ENCODE measurements around the gene SKOR2.

SKOR2 gene

GRCh38 chr18:47251289-47252120 lies at the start of gene SKOR2:
Gene SKOR2 (minus strand): TSS chr18:47251660. CDS start chr18:47249183, 2,477 bp downstream.
- DNase-seq, result no peak

- DNase-seq, result no peak
Observed at GRCh38 chr18:47296462-47296861, 45.0 kb upstream of the SKOR2 start.

GRCh38 chr18:47294801-47295200 lies 43.3 kb upstream of the SKOR2 start:
- DNase-seq, result no peak

- DNase-seq, result no peak
Observed at GRCh38 chr18:47288741-47289140, 37.3 kb upstream of the SKOR2 start.

- no peak for DNase-seq
Observed at GRCh38 chr18:47287911-47288585, 36.6 kb upstream of the SKOR2 start.

GRCh38 chr18:47286776-47287410 lies 35.4 kb upstream of the SKOR2 start:
- no peak for DNase-seq

- DNase-seq, result no peak
Observed at GRCh38 chr18:47285456-47285855, 34.0 kb upstream of the SKOR2 start.

- DNase-seq, result peak; percentile 38
Observed at GRCh38 chr18:47284721-47285395, 33.4 kb upstream of the SKOR2 start.

GRCh38 chr18:47283476-47283875 lies 32.0 kb upstream of the SKOR2 start:
- DNase-seq, result no peak

GRCh38 chr18:47280121-47280520 lies 28.7 kb upstream of the SKOR2 start:
- DNase-seq, result no peak

- DNase-seq, result no peak
Observed at GRCh38 chr18:47274961-47275360, 23.5 kb upstream of the SKOR2 start.

GRCh38 chr18:47265197-47265596 lies 13.7 kb upstream of the SKOR2 start:
- DNase-seq, result no peak

- no peak for DNase-seq
Observed at GRCh38 chr18:47264308-47264700, 12.8 kb upstream of the SKOR2 start.

- no peak for DNase-seq
Observed at GRCh38 chr18:47263430-47264307, 12.2 kb upstream of the SKOR2 start.

- no peak for DNase-seq
Observed at GRCh38 chr18:47263150-47263429, 11.6 kb upstream of the SKOR2 start.

- no peak for DNase-seq
Observed at GRCh38 chr18:47262301-47263149, 11.1 kb upstream of the SKOR2 start.

GRCh38 chr18:47261902-47262300 lies 10.4 kb upstream of the SKOR2 start:
- DNase-seq, result no peak

GRCh38 chr18:47260924-47261701 lies 9.7 kb upstream of the SKOR2 start:
- DNase-seq, result no peak

- DNase-seq, result no peak
Observed at GRCh38 chr18:47260120-47260923, 8.9 kb upstream of the SKOR2 start.

All from NCI-H524 treated with DMSO at 0.1 percent for 48 hours (cell line).